HuH-7.5 (cell line): ENCODE results near the gene PRSS21.

Experiments
- DNase-seq: peaks from one replicate; pipeline ENCODE4 v3.0.0; 2011; ENCODE audit warnings: low spot score

PRSS21 gene

GRCh38 chr16:2806286-2806685, 10.8 kb upstream of the PRSS21 start:
- DNase-seq = no peak

GRCh38 chr16:2808181-2808580, 8.9 kb upstream of the PRSS21 start:
- DNase-seq = no peak

GRCh38 chr16:2809149-2809760, 7.8 kb upstream of the PRSS21 start:
- DNase-seq = no peak

GRCh38 chr16:2810651-2811050, 6.4 kb upstream of the PRSS21 start:
- DNase-seq = no peak

- DNase-seq = no peak
Measured at GRCh38 chr16:2811703-2812471, 5.2 kb upstream of the PRSS21 start.

GRCh38 chr16:2813771-2814221, 3.2 kb upstream of the PRSS21 start:
- DNase-seq = no peak

- DNase-seq = no peak
Measured at GRCh38 chr16:2814551-2815298, 2.3 kb upstream of the PRSS21 start.

- DNase-seq = no peak
Measured at GRCh38 chr16:2815299-2815771, 1.7 kb upstream of the PRSS21 start.

GRCh38 chr16:2817340-2818271, 569 bp downstream of the PRSS21 start:
- no peak for DNase-seq

GRCh38 chr16:2818272-2818876, 1.3 kb downstream of the PRSS21 start:
- no peak for DNase-seq

- DNase-seq = no peak
Measured at GRCh38 chr16:2819179-2819938, 2.3 kb downstream of the PRSS21 start.

- DNase-seq = no peak
Measured at GRCh38 chr16:2819939-2820835, 3.1 kb downstream of the PRSS21 start.

GRCh38 chr16:2820836-2821486, 3.9 kb downstream of the PRSS21 start:
- no peak for DNase-seq

- DNase-seq = no peak
Measured at GRCh38 chr16:2821487-2822157, 4.6 kb downstream of the PRSS21 start.

- no peak for DNase-seq
Measured at GRCh38 chr16:2822158-2822495, 5.1 kb downstream of the PRSS21 start.

GRCh38 chr16:2822496-2822895, 5.5 kb downstream of the PRSS21 start:
- DNase-seq = no peak

GRCh38 chr16:2824626-2825025, 7.6 kb downstream of the PRSS21 start:
- no peak for DNase-seq

GRCh38 chr16:2825049-2825742, 8.2 kb downstream of the PRSS21 start:
- DNase-seq = no peak
